GM18951 (cell line): ENCODE data around the gene BCAS1.

ENCODE experiments used
- POLR2A ChIP-seq: IDR thresholded peaks from 4 replicates; pipeline ENCODE4 v1.6.1; 2011; ENCODE audit warnings: mild to moderate bottlenecking; ENCODE audit not compliant: insufficient read length, insufficient read depth; ENCODE audit errors: extremely low read depth
- in situ Hi-C: fragments of 300-500 bp; cut with MboI; formaldehyde crosslinking; loops from one replicate; pipeline ENCODE4 v1.12.0; 2022; ENCODE audit warnings: low sequenced_read_pairs, mixed read lengths, inconsistent platforms; ENCODE audit not compliant: unreplicated experiment

BCAS1 gene

DNA sequence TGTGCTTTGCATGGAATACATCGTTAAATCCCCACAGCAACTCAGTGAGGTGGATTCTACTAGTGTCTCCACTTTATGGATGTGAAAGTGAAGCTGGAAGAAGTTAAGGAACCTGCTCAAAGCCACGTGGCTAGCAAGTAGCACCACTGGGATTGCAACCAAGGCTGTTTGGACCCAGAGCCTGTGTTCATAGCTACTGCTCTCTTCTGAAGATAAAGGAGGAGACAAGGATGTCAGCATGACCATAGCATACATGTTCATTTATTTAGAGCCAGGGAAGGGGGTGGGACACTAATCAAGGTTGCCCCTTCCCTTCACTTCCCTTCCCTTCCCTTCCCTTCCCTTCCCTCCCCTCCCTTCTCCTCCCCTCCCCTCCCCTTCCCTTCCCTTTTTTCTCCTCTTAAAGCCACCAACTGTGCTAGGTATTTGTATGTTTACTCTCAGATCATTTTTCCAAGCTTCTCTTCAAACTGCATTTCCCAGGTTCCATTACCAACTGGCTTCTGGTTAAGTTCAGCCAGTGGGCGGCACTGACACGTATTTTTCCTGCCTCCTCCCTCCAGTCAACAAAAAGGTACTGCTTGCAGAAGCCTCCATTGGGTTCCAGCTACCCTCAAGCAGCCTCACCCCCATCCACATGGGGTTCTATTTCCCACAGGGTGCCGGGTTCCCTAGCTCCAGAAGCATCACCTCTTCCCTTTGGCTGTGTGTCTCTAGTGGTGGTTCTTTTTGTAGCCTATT is 134.9 kb downstream of the BCAS1 start:
- in situ Hi-C loops = loop anchor here (10.0 kb wide), 1 partner anchor 259 kb away; no protein-coding TSS in a partner anchor
- no peak for TF ChIP-seq POLR2A

DNA sequence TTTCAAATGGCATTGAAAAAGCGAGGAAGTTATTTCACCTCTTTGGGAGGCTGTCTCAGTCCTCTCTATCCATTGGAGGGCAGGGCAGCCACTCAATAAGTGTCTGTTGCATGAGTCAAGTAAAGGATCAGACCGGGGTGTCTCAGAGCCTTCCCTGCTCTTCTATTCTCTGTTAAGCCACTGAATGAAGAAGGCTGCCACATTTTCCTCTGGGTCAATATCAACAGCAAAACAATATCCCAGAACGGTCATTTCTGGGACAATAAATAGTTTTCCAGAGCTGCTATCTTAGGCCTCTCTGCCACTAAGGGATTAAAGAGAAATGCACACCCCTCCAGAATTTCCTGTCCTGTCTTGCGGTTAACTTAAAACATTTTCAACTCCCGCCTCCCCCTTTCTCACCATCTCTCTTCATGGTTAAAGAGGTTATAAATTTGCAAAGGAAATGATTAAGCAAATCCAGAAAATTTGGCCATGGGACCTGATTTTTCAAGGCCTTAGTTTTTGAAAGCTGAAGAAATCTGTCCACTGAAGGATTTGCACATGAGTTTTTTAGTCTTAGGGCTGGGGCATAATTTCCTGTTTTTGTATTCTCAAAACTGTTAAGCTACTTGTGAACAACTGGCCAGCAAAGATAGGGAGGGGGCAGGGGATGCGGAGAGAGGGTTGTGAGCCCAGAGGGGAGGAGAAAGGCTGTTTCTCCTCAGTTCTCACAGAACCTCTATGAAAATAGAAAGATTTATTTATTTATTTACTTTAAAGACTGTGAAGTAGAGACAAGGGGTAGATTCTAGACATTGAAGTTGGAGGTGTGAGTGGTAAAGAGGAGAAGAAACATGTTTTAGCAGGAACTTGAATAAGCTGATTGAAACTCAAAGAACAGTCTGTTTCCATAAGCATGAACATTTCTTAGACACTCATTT is 135.7 kb downstream of the BCAS1 start:
- in situ Hi-C loops = loop anchor here (10.0 kb wide), 1 partner anchor 260 kb away; no protein-coding TSS in a partner anchor
- TF ChIP-seq POLR2A = no peak

DNA sequence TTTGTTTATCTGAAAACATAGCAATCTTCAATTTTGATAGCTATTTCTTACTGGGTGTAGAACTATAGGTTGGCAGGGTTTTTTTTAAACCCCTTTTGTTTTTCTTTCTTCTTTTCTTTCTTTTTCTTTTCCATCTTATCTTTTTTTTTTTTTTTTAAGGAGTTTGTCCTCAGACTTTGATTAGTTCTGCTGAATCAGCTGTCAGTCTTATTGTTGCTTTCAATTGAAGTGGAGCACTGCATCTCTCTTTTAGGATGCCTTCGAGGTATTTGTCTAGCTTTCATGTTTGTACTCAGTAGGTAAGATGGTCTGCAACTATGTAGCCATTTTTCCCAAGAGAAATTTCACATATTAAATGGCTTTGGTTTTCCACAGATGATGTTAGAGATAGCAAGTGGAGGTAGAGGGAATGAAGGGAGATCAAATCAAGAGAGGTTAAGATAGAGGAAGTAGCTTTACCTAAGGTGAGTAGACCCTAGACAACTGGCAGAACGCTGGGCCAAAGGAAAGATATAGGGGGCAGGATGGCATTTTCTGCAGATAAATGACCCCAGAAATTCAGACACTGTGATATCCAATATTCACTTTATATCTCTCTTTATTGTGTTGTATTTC is 137.1 kb downstream of the BCAS1 start:
- TF ChIP-seq POLR2A = no peak
- in situ Hi-C loops = loop anchor here (10.0 kb wide), 1 partner anchor 261 kb away; no protein-coding TSS in a partner anchor

DNA sequence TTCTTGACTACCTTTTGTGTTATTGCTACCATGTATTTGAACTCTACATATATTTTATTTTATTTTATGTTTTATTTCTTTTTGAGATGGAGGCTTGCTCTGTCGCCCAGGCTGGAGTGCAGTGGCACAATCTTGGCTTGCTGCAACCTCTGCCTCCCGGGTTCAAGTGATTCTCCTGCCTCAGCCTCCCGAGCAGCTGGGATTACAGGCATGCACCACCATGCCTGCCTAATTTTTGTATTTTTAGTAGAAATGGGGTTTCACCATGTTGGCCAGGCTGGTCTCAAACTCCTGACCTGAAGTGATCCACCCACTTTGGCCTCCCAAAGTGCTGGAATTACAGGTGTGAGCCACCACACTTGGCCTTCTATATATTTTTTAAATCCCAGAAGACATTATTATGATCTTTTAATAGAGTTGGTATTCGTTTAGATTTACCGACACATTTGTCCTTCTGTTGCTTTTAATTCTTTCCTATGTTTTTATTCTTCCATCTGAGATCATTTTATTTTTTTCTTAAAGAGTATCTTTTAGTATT is 137.7 kb downstream of the BCAS1 start:
- in situ Hi-C loops = loop anchor here (10.0 kb wide), 1 partner anchor 262 kb away; no protein-coding TSS in a partner anchor

DNA sequence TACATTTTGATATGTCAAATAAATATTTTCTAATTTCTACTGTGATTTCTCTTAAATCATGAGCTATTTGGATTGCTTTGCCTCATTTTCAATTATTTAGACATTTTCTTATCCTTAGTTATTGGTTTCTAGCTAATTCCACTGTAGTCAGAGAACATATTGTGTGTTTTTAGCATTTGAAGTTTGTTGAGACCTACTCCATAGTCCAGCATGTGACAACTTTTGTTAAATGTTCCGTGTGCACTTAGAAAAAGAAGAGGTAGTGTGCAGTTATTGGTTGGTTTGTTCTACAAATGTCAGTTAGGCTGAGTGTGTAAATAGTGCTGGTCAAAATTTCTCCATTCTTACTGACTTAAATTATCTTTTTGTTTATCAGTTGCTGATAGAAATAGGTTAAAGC is 138.8 kb downstream of the BCAS1 start:
- in situ Hi-C loops = loop anchor here (10.0 kb wide), 1 partner anchor 263 kb away; no protein-coding TSS in a partner anchor
- TF ChIP-seq POLR2A = no peak

DNA sequence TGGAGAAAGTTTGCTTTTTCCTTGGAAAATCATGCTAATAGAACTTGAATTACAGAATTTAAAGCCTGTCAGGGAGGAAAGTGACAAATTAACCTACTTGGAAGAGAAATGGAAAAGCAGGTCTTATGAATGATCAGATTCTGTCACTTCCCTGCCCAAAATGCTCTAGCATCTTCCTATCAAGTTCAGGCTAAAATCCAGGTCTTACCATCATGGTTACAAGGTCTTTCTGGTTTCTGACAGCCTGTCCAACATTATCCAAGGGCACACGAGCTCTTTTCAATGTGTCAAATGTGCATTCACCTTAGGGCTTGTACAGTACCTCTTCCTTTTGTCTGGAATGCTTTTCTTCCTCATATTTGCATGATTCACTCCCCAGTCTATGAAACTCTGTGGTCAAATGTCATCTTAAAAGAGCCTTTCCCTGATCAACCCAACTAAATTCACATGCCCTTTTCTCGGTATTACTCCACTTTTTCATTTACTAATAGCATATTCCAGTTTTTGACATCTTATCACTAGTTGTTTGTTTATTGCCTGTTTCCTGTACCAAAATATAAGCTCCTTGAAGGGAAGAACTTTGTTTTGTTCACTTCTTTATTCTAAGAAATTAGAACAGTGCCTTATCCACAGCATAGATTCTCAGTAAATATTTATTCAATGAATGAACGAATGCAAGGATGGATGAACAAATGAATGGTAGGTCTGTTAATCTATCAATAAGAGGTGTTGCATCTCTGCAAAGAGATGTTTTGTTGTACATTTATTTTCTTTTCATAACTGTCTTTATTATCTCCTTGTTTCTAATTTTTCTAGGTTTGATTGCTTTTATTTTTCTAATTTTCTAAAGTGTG is 139.5 kb downstream of the BCAS1 start:
- in situ Hi-C loops = loop anchor here (10.0 kb wide), 1 partner anchor 264 kb away; no protein-coding TSS in a partner anchor
- no peak for TF ChIP-seq POLR2A

DNA sequence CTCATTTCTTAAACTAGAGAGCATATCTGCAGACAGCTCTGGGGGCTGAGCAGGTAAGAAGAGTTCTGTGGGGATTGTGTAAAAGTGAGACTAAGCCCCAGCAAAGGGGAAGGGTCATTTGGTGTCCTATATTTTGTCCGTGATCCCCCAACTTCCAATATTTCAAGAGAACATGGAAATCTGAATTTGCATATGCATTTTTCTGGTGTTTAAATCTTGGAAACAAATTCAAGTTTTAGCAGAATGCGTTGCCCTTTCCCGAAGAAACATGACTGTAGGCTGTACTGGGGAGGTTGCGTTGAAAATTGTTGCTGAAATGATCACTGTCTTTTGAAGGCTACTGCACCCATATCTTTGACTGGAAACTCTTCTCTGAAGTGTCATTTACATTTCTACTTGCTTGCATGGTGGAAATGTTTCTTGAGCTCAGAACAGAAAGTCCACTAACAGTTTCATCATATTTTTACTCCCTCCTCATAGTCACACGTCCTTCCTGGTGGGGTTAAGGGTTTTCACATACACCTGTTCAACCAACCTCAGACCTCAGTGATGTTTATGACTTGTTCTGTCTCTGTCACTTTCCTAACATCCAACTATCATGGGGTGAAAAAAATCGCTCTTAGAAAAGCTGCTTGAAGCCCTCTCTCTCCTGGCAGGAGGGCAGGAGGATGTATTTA is 140.3 kb downstream of the BCAS1 start:
- TF ChIP-seq POLR2A = no peak
- in situ Hi-C loops = loop anchor here (10.0 kb wide), 1 partner anchor 265 kb away; no protein-coding TSS in a partner anchor

DNA sequence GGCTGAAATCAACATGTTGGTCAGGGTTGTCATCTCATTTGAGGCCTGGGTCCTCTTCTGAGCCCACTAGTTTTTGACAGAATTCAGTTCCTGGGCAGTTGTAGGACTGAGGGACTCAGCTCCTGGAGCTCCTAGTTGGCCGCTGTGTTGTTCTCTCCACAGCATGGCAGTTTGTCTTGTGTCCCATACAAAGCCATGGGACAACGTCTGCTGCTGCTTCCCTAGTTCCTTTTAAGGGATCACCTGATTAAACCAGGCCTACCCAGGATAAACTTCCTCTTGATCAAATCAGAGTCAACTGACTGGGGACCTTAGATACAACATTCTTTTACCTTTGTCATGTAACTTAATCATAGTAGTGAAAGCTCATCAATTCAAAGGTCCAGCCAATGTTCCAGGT is 141.0 kb downstream of the BCAS1 start:
- no peak for TF ChIP-seq POLR2A
- in situ Hi-C loops = no loop called here

DNA sequence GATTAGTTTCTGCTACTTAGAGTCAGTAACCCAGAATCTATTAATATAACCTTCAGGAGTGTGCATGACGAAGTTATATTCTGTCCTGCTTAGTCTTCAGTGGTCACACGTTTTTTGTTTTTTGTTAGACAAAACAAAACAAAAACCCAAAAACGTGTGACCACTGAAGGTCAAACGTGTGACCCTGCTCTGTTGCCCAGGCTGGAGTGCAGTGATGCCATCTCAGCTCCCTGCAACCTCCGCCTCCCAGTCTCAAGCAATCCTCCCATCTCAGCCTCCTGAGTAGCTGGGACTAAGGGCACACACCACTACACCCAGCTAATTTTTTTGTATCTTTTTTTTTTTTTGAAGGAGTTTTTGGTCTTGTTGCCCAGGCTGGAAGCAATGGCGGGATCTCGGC is 142.4 kb downstream of the BCAS1 start:
- TF ChIP-seq POLR2A = no peak
- in situ Hi-C loops = no loop called here

DNA sequence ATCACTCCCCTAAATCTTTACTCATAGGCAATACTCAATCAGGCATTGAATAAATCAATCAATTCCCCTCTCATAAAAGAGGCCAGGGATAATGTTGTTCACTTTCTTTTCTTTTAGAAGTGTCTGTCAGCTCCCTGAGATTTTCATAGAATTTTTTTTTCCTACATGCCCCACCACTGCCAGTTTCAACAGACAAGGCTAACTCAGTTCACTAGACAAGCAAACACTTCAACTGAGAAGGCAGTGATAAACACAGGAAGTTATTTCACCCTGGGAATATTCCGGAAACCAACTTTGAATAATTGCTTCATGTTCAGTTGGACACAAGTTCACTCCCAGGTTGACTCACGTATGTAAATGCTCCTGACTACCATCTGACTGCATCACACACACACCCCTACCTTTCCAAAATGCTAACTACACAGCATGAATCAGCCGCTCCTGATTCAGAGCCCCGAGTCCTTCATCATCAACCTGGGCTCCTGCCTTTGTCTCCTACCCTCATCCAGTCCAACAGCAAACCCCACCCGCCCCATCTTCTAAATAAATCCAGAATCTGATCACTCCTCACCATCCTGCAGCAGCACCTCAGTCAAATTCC is 143.9 kb downstream of the BCAS1 start:
- TF ChIP-seq POLR2A = no peak
- in situ Hi-C loops = no loop called here

DNA sequence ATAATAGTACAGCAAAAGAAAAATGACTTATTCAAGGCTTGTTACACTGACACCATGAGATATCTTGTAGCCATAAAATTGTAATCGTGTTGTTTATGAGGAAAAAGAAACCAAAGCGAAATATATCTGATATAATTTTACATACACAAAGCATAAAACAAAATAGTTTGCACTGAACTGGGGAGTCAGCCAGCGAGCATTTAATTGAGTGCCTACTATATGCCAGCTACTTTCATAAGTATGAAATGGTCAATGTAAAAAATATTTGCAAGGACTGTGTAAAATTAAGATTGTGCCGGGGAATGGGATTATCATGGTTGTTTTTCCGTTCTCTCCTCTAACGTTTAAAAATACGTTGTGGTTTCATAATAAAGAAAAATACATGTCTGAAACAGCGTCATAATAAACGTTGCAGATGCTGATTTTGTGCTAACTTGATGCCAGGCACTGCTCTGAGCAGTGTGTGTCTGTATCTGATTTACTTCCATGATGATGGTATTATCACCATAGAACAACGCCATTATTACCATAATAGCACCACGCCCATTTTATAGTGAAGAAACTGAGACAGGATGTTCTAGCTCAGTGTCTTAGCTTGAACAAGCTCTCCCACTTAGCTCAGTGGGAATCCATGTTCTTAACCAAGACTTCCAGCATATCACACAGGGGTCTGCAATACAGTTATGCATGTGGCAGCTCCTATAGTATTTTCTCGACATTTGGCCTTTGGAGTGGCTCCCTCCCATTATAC is 144.6 kb downstream of the BCAS1 start:
- TF ChIP-seq POLR2A = no peak

More for the DNA sequence above, 144.6 kb downstream of the BCAS1 start:
- in situ Hi-C loops = no loop called here
